B cell (primary cell): ENCODE data around the gene PCTP.

Source experiments
- CTCF ChIP-seq: fragments of 200-600 bp; IDR thresholded peaks from one replicate; pipeline ENCODE4 v1.8.0; 2022; ENCODE audit warnings: antibody characterized with exemption, mild to moderate bottlenecking
- EZH2 ChIP-seq: IDR thresholded peaks from 2 replicates; pipeline ENCODE4 v1.6.1; 2012; ENCODE audit warnings: borderline replicate concordance, low read depth, mild to moderate bottlenecking, moderate library complexity, low read length; ENCODE audit not compliant: insufficient read depth, poor library complexity, severe bottlenecking

DNA sequence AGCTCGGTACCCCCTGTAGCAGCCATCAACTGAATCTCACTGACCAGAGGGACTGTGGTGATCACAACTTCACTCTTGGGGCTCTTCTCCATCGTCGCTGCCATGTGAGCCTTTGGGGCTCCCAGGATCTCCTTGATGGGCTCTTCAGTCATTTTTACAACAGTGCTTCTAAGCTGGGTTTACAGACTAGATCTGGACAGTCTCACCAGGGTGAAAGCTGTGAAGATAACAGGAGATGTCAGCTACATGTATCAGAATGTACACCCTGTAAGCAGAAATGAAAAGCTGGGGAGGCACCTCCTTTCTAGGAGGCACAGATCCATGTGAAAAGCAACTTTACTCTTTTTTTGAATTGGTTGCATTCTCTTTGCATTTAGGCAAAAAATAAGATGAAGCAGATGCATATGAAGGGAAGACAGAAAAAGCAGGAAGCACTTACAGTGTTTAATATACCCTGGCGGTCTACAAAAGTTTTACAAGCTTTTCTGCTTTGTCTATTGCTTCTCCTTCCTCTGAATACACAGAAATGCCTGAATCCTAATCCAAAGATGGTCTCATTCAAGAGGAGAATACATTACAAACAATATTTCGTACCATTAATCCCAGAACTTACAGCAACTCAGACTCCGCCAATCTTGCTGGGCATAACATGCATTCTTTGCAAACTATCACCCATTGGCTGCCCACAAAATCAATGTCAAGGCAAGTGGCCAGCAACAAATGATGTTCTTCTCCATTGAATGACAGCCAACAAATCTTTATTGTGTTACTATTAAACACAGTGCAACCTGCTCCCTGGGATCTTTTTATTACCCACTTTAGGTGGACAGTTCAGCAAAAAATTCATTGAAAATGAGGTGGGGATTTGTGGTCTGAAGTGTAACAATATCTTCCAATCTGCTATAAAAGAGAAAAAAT, 29.7 kb upstream of the PCTP start:
- TF ChIP-seq CTCF (no peak), EZH2 (no peak)
